Calu3 (cell line): ENCODE data around the gene BDKRB1. TPM values are rescaled to one million over a fixed set of nuclear protein-coding genes. Genes with fewer than 3 reads are reported as not detected.

ENCODE experiments used
- BruUV-seq: library from RNA; stranded (reverse); fragments of 400-500 nt; replicated peaks from 2 replicates; lab custom pipeline; 2021; lab: Mats Ljungman, UMichigan
- CTCF ChIA-PET: fragments of 300-600 bp; sonication (Branson Sonifier 250); formaldehyde crosslinking; loops from one replicate; lab custom pipeline; 2022; ENCODE audit warnings: antibody characterized with exemption; lab: Charles Lee
- DNase-seq: peaks from one replicate; pipeline ENCODE4 v3.0.0; 2022
- H3K27ac Mint-ChIP-seq: one replicate; pipeline ENCODE4 v1.8.0; 2022; ENCODE audit warnings: mixed read lengths; ENCODE audit not compliant: unreplicated experiment
- H3K27me3 Mint-ChIP-seq: one replicate; pipeline ENCODE4 v1.8.0; 2022; ENCODE audit warnings: mixed read lengths; ENCODE audit not compliant: unreplicated experiment
- H3K36me3 Mint-ChIP-seq: one replicate; pipeline ENCODE4 v1.8.0; 2022; ENCODE audit warnings: mild to moderate bottlenecking, moderate library complexity, mixed read lengths; ENCODE audit not compliant: insufficient read depth, unreplicated experiment
- H3K4me1 Mint-ChIP-seq: one replicate; pipeline ENCODE4 v1.8.0; 2022; ENCODE audit warnings: mild to moderate bottlenecking, low read depth, mixed read lengths; ENCODE audit not compliant: unreplicated experiment
- H3K4me3 Mint-ChIP-seq: one replicate; pipeline ENCODE4 v1.8.0; 2022; ENCODE audit warnings: mild to moderate bottlenecking, low read depth, moderate library complexity, mixed read lengths; ENCODE audit not compliant: unreplicated experiment
- H3K9me3 Mint-ChIP-seq: one replicate; pipeline ENCODE4 v1.8.0; 2022; ENCODE audit warnings: low read depth, mixed read lengths; ENCODE audit not compliant: unreplicated experiment
- CTCF ChIP-seq: fragments of 200-600 bp; IDR thresholded peaks from one replicate; pipeline ENCODE4 v1.8.0; 2022; ENCODE audit warnings: antibody characterized with exemption; ENCODE audit not compliant: unreplicated experiment
- intact Hi-C: fragments of 100-400 bp; cut with micrococcal nuclease; formaldehyde crosslinking; loops from one replicate; pipeline ENCODE4 v1.10.0; 2022; ENCODE audit not compliant: unreplicated experiment
- total RNA-seq: library from RNA; stranded (reverse); gene quantifications from 2 replicates; pipeline ENCODE4 v1.2.3, GENCODE V29; 2022

Gene BDKRB1
- total RNA-seq, 1 experiment from 2014 or later = not detected

DNA sequence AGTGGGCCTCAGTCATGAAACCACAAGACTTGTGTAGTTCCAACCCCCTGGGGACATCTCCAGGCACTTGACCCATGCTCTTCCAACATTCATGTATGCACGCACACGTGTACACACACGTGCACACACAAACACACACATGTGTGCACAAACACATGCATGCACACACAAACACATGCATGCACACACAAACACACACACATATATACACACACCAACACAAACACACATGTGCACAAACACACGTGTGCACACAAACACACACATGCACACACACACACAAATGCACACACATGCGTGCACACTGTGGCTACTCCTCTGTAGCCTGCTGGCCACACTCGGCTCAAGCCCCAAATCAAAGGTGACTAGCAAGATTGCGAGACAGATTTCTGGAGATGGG, 28.6 kb upstream of the BDKRB1 start:
- no peaks in the 10 kb centered on the region for H3K9me3 Mint-ChIP-seq
- DNase-seq = no peak
- H3K4me3 Mint-ChIP-seq = no peak overlapping the region
- no peaks in the 10 kb centered on the region for H3K36me3 Mint-ChIP-seq
- CTCF ChIA-PET = no interaction called here
- H3K27ac Mint-ChIP-seq = no peak overlapping the region
- no peak for TF ChIP-seq CTCF
- H3K4me1 Mint-ChIP-seq = no peaks in the 10 kb centered on the region
- no TSS peak for BruUV-seq
- intact Hi-C loops = no loop called here
- peaks cover 12% of the 10 kb centered on the region for H3K27me3 Mint-ChIP-seq

DNA sequence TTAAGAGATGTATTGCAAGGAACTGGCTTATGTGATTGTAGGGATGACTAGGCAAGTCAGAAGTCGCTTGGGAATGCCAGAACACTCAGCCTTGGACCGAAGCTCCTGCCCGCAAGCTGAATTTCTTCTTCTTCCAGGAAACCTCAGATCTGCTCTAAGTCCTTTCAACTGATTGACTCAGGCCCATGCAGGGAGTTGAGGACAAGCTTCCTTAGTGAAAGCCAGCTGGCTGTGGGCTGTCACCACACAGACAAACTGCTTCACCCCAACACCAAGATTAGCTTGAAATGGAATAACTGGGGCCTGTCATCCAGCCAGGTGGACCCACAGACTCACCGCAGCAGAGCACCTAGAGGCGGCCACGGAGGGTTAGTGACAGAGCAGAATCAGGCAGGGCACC, 26.7 kb upstream of the BDKRB1 start:
- Mint-ChIP-seq H3K4me3 (no peak overlapping the region), H3K4me1 (no peaks in the 10 kb centered on the region), H3K36me3 (no peaks in the 10 kb centered on the region), H3K9me3 (no peaks in the 10 kb centered on the region), H3K27me3 (peaks cover 12% of the 10 kb centered on the region), H3K27ac (no peak overlapping the region)
- intact Hi-C loops = no loop called here
- no peak for DNase-seq
- no peak for TF ChIP-seq CTCF
- BruUV-seq = no TSS peak
- CTCF ChIA-PET = interaction anchor here (0.6 kb wide), 1 partner anchor 13 kb away, joined by 5 read pairs; no protein-coding TSS in a partner anchor

DNA sequence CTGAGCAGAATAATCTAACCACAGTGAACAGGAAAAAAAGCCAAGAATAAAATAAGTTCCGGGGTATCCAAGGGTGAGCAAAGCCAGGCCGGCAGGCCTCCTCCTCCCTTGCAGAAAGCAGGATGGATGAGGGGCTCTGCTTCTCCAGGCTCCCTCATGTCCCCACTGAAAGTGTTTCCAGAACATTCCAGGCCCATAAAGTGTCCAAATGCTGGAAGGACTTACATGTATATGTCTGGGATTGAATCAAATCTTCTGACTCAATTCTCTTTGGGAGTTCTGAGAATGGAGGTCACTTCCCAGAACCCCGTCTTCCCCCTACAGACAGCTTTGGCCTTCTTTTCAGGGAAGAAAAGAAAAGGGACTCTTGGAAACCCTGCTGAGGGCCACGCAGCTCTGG, 25.0 kb upstream of the BDKRB1 start:
- Mint-ChIP-seq H3K27ac (no peak overlapping the region), H3K4me3 (no peak overlapping the region), H3K9me3 (no peaks in the 10 kb centered on the region), H3K27me3 (peaks cover 12% of the 10 kb centered on the region), H3K4me1 (no peaks in the 10 kb centered on the region), H3K36me3 (no peaks in the 10 kb centered on the region)
- CTCF ChIA-PET = no interaction called here
- intact Hi-C loops = no loop called here
- TF ChIP-seq CTCF = no peak
- BruUV-seq = no TSS peak
- DNase-seq = no peak

DNA sequence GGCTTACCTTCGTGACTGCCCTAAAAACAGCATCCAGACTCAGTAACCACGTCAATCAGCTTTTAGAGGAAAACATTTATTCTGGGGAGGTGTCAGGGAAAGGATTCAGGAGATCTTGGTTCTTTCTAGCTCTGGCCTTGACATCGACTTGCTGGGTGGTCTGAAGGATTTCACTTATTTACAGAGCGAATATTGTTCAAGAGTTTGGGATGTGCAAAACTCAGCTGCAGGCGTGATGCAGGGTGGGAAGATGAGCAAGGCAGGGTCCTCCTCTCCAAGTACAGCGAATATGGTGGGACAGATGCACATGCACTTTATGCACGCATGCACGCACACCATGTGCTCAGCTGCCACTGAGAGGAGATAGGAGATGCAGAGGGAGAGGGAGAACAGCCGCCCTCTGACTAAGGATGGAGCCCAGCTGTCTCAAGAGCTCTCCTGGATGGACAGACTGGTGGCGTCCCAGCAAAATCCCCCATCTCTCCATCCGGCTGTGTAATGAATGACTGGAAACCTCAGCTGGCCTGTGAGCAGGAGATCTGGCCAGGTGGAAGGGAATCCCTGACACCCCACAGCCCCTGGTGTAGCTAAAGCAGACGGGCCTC, 24.4 kb upstream of the BDKRB1 start:
- no peak for DNase-seq
- H3K4me1 Mint-ChIP-seq = no peaks in the 10 kb centered on the region
- TF ChIP-seq CTCF = no peak
- H3K36me3 Mint-ChIP-seq = no peaks in the 10 kb centered on the region
- H3K4me3 Mint-ChIP-seq = no peak overlapping the region
- no peaks in the 10 kb centered on the region for H3K9me3 Mint-ChIP-seq
- H3K27me3 Mint-ChIP-seq = peaks cover 12% of the 10 kb centered on the region
- H3K27ac Mint-ChIP-seq = no peak overlapping the region
- no TSS peak for BruUV-seq
- CTCF ChIA-PET = no interaction called here
- intact Hi-C loops = no loop called here
